Right lobe of liver (tissue), 6 donors: ENCODE results near the gene OGFOD2. TPM values are rescaled to one million over a fixed set of nuclear protein-coding genes. Genes with fewer than 3 reads are reported as not detected.

Experiments
- ATAC-seq, 4 donors: fragments of 200-7000 bp; cut with Tn5 transposase; one replicate each; pipeline ENCODE4 v1.9.1; 2020; ENCODE audit warnings: mild to moderate bottlenecking in 4 of 4, moderate library complexity in 4 of 4
- DNase-seq, 3 donors: peaks; one replicate each; pipeline ENCODE4 v3.0.0-alpha.2; 2020
- H3K27ac ChIP-seq, 3 donors: fragments of 200-600 bp; one replicate each; pipeline ENCODE4 v1.8.0; 2022
- H3K27me3 ChIP-seq, 2 donors: fragments of 200-600 bp; one replicate each; pipeline ENCODE4 v1.8.0; 2022
- H3K36me3 ChIP-seq, 4 donors: fragments of 200-600 bp; sonication (generic) in 1 of 4; one replicate each; pipeline versions ENCODE4 v1.5.1 to v1.8.0; 2017 to 2022; ENCODE audit warnings: control low read depth in 1 of 4
- H3K4me1 ChIP-seq, 4 donors: fragments of 200-600 bp; sonication (generic) in 1 of 4; one replicate each; pipeline versions ENCODE4 v1.5.1 to v1.8.0; 2017 to 2022; ENCODE audit warnings: control low read depth in 1 of 4
- H3K4me3 ChIP-seq, 3 donors: fragments of 200-600 bp; one replicate each; pipeline ENCODE4 v1.8.0; 2022
- H3K9me3 ChIP-seq, 4 donors: fragments of 200-600 bp; sonication (generic) in 1 of 4; one replicate each; pipeline versions ENCODE4 v1.5.1 to v1.8.0; 2017 to 2022; ENCODE audit warnings: control low read depth in 1 of 4
- POLR2A ChIP-seq: fragments of 450-650 bp; IDR thresholded peaks from one replicate; pipeline ENCODE4 v1.6.1; 2017; ENCODE audit warnings: antibody characterized with exemption, mild to moderate bottlenecking
- WGBS: methylation state at CpG from one replicate; pipeline ENCODE4 v1.1.6; 2018; ENCODE audit warnings: low coverage, low lambda C conversion rate; ENCODE audit not compliant: insufficient coverage; ENCODE audit errors: missing lambda C conversion rate; 5-methylcytosine and 5-hydroxymethylcytosine counted together
- intact Hi-C, 2 donors: fragments of 100-400 bp; cut with DNase I; formaldehyde crosslinking; loops; one replicate each; pipeline versions ENCODE4 v1.11.2 to v1.14.1; 2022
- total RNA-seq, 6 experiments: library from RNA; depleted of rRNA in 2 of 6; stranded (reverse); fragments of >200 nt in 2 of 6; fragmentation: NEBNext Ultra II Directional in 3 of 6; extraction: Animal tissue kit (Norgen Biotek cat#: 25700) in 3 of 6; gene quantifications; one replicate each; pipeline versions ENCODE4 v1.1.0 to v1.2.4, GENCODE V29; 2016 to 2023
- TF ChIP-seq, protein P1 (sequence below), 4 donors: fragments of 200-600 bp in 3 of 4; fragments of 450-650 bp in 1 of 4; IDR thresholded peaks; one replicate each; pipeline versions ENCODE4 v1.5.1 to v1.8.0; 2016 to 2022; ENCODE audit warnings: antibody characterized with exemption in 4 of 4, mild to moderate bottlenecking in 2 of 4
- donor health status: DM: no; HTN: yes; CAD: no.
- donor health status: DM: no; HTN: no; CAD: no.
- donor health status: DM: no; HTN: no; CAD: no.
- donor health status: DM: no; HTN: yes; CAD: no.
- donor health status: DM: no; HTN: yes; CAD: no.

The OGFOD2 gene
- total RNA-seq, 6 experiments from 2014 or later = 9.9 to 18.8 (median 14.1) TPM

DNA sequence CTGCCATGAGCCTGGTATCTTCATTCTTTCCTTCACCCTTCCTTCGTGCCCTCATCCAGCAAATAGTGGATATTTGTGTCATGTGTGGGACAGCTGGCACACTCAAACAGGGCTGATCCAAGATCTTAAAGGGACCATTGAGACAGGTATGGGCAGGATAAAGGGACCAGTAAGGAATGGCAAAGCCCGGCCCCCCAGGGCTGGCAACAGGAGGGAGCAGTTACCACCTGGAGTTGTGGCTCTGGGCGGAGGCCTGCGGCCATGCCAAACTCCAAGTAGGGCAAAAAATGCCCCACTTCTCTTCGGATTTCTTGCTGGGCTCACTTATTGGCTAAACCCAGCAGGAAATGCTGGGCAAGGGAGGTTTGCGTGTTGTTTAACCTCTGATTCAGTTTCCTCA is 2.1 kb downstream of the OGFOD2 start:
- H3K4me1 ChIP-seq = peaks cover 0 to 31% (median 11%) of the 10 kb centered on the region in 4 donors
- H3K4me3 ChIP-seq = no peak overlapping the region
- no peak for ATAC-seq
- H3K36me3 ChIP-seq = no peaks in the 10 kb centered on the region
- H3K27ac ChIP-seq = no peak overlapping the region
- no peak for DNase-seq
- no peaks in the 10 kb centered on the region for H3K27me3 ChIP-seq
- TF ChIP-seq, protein P1, sequence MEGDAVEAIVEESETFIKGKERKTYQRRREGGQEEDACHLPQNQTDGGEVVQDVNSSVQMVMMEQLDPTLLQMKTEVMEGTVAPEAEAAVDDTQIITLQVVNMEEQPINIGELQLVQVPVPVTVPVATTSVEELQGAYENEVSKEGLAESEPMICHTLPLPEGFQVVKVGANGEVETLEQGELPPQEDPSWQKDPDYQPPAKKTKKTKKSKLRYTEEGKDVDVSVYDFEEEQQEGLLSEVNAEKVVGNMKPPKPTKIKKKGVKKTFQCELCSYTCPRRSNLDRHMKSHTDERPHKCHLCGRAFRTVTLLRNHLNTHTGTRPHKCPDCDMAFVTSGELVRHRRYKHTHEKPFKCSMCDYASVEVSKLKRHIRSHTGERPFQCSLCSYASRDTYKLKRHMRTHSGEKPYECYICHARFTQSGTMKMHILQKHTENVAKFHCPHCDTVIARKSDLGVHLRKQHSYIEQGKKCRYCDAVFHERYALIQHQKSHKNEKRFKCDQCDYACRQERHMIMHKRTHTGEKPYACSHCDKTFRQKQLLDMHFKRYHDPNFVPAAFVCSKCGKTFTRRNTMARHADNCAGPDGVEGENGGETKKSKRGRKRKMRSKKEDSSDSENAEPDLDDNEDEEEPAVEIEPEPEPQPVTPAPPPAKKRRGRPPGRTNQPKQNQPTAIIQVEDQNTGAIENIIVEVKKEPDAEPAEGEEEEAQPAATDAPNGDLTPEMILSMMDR (IDR thresholded peaks at IDR 0.05) = no peak
- TF ChIP-seq POLR2A = no peak
- no peaks in the 10 kb centered on the region for H3K9me3 ChIP-seq
- intact Hi-C loops = no loop called here
- 89% methylated on average over 1 of the region's 6 CpGs for WGBS

DNA sequence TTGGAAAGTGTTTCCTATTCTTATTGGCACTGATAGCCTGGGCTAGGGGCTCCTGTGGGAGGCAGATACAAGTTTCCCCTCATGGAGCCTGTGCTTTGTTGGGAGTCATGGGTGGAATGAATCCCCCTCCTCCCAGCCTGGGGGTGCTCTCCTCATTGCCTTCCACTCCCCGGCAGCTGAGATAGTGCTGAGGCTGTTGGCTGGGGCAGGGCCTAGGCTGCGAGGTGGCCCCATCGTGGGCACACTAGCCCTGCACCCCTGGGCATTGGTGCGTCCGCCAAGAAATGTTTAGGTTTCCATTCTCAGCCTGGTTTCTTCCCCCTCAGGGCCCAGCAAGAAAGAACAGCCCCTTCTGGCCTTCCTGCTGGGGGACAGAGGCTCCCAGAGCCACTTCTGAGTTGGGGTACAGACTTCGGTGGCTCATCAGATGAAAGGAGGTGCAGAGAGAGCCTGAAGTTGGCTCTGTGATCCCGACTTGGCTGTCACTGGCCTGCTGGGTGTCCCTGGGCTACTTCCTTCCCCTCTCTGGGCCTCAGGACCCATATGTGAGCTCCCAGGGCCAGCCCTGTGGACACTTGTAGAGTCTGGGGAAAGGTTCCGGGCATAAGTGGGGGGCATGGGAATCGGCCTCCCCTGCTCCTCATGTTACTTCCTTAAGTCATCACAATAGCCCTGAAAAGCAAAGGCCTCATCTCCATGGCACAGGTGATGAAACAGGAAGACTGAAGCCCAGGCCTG is 2.8 kb downstream of the OGFOD2 start:
- 85% methylated on average over 4 of the region's 9 CpGs for WGBS
- intact Hi-C loops = no loop called here
- no peak overlapping the region for H3K27ac ChIP-seq

DNA sequence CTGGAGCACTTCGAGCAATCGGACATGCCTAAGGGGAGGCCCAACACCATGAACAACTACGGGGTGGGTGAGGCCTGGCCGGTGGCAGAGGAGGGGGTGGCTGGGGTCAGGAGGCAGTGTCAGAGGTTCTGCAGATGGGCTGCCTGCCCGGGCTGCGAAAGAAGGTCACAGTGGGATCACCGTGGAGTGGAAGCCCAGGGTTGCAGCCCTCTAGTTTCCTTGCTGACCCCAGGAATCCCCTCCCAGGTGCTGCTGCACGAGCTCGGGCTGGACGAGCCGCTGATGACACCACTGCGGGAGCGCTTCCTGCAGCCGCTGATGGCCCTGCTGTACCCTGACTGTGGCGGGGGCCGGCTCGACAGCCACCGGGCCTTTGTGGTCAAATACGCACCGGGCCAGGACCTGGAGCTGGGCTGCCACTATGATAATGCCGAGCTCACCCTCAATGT is 3.5 kb downstream of the OGFOD2 start:
- H3K36me3 ChIP-seq = no peaks in the 10 kb centered on the region
- DNase-seq (peak in 2 of 3 donors; percentile 19 to 47), ATAC-seq (no peak)
- no peaks in the 10 kb centered on the region for H3K27me3 ChIP-seq
- no peak for TF ChIP-seq POLR2A
- TF ChIP-seq, protein P1 (IDR thresholded peaks at IDR 0.05) = no peak
- intact Hi-C loops = no loop called here
- H3K9me3 ChIP-seq = no peaks in the 10 kb centered on the region
- H3K4me3 ChIP-seq = no peak overlapping the region
- H3K4me1 ChIP-seq = peaks cover 0 to 42% (median 16%) of the 10 kb centered on the region in 4 donors
- WGBS = no CpG with 5 or more reads among the region's 21 CpGs
- no peak overlapping the region for H3K27ac ChIP-seq

More for the DNA sequence above, 2.8 kb downstream of the OGFOD2 start:
- no peaks in the 10 kb centered on the region for H3K36me3 ChIP-seq
- DNase-seq (no peak), ATAC-seq (no peak)
- H3K27me3 ChIP-seq = no peaks in the 10 kb centered on the region
- TF ChIP-seq, protein P1 (IDR thresholded peaks at IDR 0.05) = no peak
- TF ChIP-seq POLR2A = no peak
- H3K4me3 ChIP-seq = no peak overlapping the region
- H3K4me1 ChIP-seq = peaks cover 0 to 37% (median 15%) of the 10 kb centered on the region in 4 donors
- no peaks in the 10 kb centered on the region for H3K9me3 ChIP-seq

DNA sequence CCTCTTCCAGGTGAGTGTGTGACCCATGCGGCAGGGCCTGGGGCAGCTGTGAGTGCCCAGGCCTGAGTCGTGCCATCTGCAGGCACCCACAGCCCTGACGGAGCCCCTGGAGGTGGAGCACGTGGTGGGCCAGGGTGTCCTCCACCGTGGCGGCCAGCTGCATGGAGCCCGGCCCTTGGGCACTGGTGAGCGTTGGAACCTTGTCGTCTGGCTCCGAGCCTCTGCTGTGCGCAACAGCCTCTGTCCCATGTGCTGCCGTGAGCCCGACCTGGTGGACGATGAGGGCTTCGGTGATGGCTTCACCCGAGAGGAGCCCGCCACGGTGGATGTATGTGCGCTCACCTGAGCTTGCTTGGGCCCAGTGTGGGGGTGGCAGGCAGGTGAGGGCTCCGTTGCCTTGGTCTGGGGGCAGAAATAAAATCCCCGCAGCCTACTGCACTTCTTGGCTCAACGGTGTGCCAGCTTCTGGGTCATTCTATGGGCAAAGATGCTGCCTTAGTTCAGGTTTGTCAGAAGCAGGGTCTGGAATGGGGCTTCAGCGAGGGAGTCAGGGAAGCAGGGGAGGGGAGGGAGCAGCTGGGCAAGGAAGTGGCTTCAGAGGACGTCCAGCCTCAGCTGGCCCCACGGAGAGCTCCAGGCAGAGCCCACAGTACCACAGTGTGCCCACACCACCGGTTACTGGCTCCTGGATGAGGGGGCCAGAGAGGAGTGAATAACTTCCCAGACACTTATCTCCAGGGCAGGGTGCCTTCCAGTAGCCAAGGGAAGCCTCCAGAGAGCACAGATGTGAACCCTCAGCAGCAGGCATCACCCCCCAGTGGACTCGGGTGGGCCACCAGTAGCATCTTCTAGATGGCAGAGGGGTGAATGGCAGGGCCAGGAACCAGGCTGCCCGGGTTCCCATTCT is 4.2 kb downstream of the OGFOD2 start:
- DNase-seq (peak; percentile 20 to 47 (median 40)), ATAC-seq (no peak)
- Histone ChIP-seq H3K27ac (peak overlapping the region in 2 of 3 donors; percentile 84 to 90), H3K9me3 (no peaks in the 10 kb centered on the region), H3K4me1 (peaks cover 0 to 49% (median 22%) of the 10 kb centered on the region in 4 donors), H3K36me3 (no peaks in the 10 kb centered on the region), H3K27me3 (no peaks in the 10 kb centered on the region), H3K4me3 (peak overlapping the region; percentile 97 to 99 (median 98))
- TF ChIP-seq, protein P1 (IDR thresholded peaks at IDR 0.05) = no peak
- 70% methylated on average over 6 of the region's 28 CpGs for WGBS
- intact Hi-C loops = no loop called here
